SU-DHL-6 (cell line): ENCODE results near the gene STEAP1.
"Not testable (repeated sequence)": the region's sequence is repeated elsewhere in the genome, so short reads cannot be mapped to it uniquely, and the experiment has no call there.

Experiments used
- H2AFZ ChIP-seq: fragments of 200-600 bp; sonication (generic); 2 replicates; pipeline ENCODE4 v1.6.1; 2014; ENCODE audit warnings: low read depth, mild to moderate bottlenecking, moderate library complexity, mixed read lengths, antibody characterized with exemption, low read length; ENCODE audit not compliant: severe bottlenecking
- H3F3A ChIP-seq: fragments of 200-600 bp; shearing (Covaris generic); 2 replicates; pipeline ENCODE4 v1.6.0; 2016; ENCODE audit warnings: antibody characterized with exemption, mild to moderate bottlenecking; ENCODE audit not compliant: insufficient read depth
- H3K27ac ChIP-seq: fragments of 200-600 bp; sonication (generic); 2 replicates; pipeline ENCODE4 v1.5.1; 2016; ENCODE audit warnings: low read depth, mild to moderate bottlenecking, low read length, moderate library complexity, mixed read lengths
- H3K27me3 ChIP-seq: fragments of 200-600 bp; sonication (generic), shearing (Covaris generic); 2 replicates; pipeline ENCODE4 v1.6.0; 2014; ENCODE audit warnings: mild to moderate bottlenecking, low read length
- H3K36me3 ChIP-seq: fragments of 200-600 bp; sonication (generic); 2 replicates; pipeline ENCODE4 v1.6.1; 2014; ENCODE audit warnings: mild to moderate bottlenecking, low read length, mixed read lengths
- H3K4me2 ChIP-seq: fragments of 300-600, 200-600 bp; shearing (Covaris generic), sonication (generic); 2 replicates; pipeline ENCODE4 v1.6.0; 2014; ENCODE audit warnings: low read length, low read depth, mild to moderate bottlenecking; ENCODE audit not compliant: poor library complexity, severe bottlenecking
- H3K4me3 ChIP-seq: fragments of 200-600 bp; sonication (generic); 2 replicates; pipeline ENCODE4 v1.5.1; 2014; ENCODE audit warnings: antibody characterized with exemption, low read length, mild to moderate bottlenecking, mixed read lengths; ENCODE audit not compliant: insufficient read depth, poor library complexity, severe bottlenecking
- H3K79me2 ChIP-seq: fragments of 200-600 bp; sonication (generic); 2 replicates; pipeline ENCODE4 v1.6.1; 2014; ENCODE audit warnings: mild to moderate bottlenecking, low read length, moderate library complexity; ENCODE audit not compliant: insufficient read depth
- H3K9ac ChIP-seq: fragments of 200-600 bp; sonication (generic); 2 replicates; pipeline ENCODE4 v1.7.0; 2014; ENCODE audit warnings: mild to moderate bottlenecking, low read length
- H3K9me2 ChIP-seq: fragments of 200-600 bp; sonication (generic); replicated peaks from 2 replicates; pipeline ENCODE4 v1.6.1; 2014; ENCODE audit warnings: low read length; ENCODE audit not compliant: insufficient read depth
- H3K9me3 ChIP-seq: fragments of 200-600 bp; sonication (generic); 2 replicates; pipeline ENCODE4 v1.6.1; 2014; ENCODE audit warnings: low read length, mixed read lengths; ENCODE audit not compliant: insufficient read depth
- H4K20me1 ChIP-seq: fragments of 200-600 bp; sonication (generic); 2 replicates; pipeline ENCODE4 v1.6.1; 2014; ENCODE audit warnings: low read depth, mild to moderate bottlenecking, antibody characterized with exemption, low read length, moderate library complexity, mixed read lengths
- CTCF ChIP-seq: fragments of 200-600 bp; sonication (generic); IDR thresholded peaks from one replicate; pipeline ENCODE4 v1.5.1; 2017; ENCODE audit warnings: antibody characterized with exemption, mild to moderate bottlenecking, low read length, moderate library complexity; ENCODE audit not compliant: insufficient read depth, poor library complexity, severe bottlenecking
- EZH2phosphoT487 ChIP-seq: fragments of 200-600 bp; sonication (generic), shearing (Covaris generic); conservative IDR thresholded peaks from 2 replicates; pipeline ENCODE4 v1.6.1; 2018; ENCODE audit warnings: mild to moderate bottlenecking, antibody characterized with exemption, low read length, moderate library complexity, mixed read lengths

Gene STEAP1

DNA sequence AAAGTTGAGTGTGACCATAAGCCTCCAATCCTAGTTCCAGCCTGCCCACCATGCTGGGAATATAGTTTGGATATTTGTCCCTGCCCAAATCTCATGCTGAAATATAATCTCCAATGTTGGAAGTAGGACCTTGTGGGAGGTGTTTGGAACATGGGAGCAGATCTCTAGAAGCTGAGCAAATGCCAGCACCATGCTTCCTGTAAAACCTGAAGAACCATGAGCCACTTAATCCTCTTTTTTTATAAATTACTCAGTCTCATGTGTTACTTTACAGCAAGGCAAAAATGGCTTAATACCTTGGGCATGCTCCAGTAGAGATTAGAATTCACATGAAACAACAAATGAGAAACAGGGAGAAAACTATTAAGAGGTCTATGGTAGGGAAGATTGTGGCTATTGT, 27.2 kb downstream of the STEAP1 start:
- H3K9me3 ChIP-seq = peaks cover 2% of the 10 kb centered on the region; the same call in 1 of the 2 replicates
- no peak for TF ChIP-seq CTCF
- no peak for TF ChIP-seq EZH2phosphoT487
- H3K27ac ChIP-seq = no peak overlapping the region
- no peaks in the 10 kb centered on the region for H3K36me3 ChIP-seq
- H3K4me2 ChIP-seq = no peak overlapping the region
- no peaks in the 10 kb centered on the region for H3F3A ChIP-seq
- no peaks in the 10 kb centered on the region for H3K79me2 ChIP-seq
- no peaks in the 10 kb centered on the region for H4K20me1 ChIP-seq
- no peak overlapping the region for H3K9ac ChIP-seq
- no peak overlapping the region for H2AFZ ChIP-seq
- H3K27me3 ChIP-seq = no peaks in the 10 kb centered on the region
- H3K4me3 ChIP-seq = no peak overlapping the region
- no peaks in the 10 kb centered on the region for H3K9me2 ChIP-seq

GRCh38 chr7:90186290-90186689, 32.0 kb downstream of the STEAP1 start:
- not testable (repeated sequence) for H2AFZ ChIP-seq, H3K9me3 ChIP-seq, H3K9me2 ChIP-seq, H3K27ac ChIP-seq, H3K27me3 ChIP-seq, H3K79me2 ChIP-seq, H3K4me3 ChIP-seq, H3K9ac ChIP-seq, H3K4me2 ChIP-seq, H3K36me3 ChIP-seq, H3F3A ChIP-seq, H4K20me1 ChIP-seq

DNA sequence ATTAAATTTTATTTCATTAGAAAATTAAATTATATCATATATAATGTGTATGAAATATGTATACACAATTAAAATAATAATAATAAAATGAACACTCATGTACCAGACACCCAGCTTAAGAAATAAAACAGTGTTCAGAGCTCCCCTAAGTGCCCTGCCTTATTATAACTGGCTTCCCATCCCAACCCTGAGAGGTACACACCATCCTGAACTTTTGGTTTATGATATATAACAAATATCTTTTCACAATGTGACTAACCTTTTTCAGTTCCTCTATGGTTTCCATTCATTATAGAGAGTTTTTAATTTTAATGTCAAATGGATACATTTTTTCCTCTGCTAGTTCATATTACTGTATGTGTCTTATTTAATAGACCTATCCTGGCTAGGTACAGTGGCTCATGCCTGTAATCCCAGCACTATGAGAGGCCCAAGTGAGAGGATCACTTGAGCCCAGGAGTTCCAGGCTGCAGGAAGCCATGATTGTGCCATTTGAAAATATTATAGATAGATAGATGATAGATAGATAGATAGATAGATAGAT, 33.3 kb downstream of the STEAP1 start:
- Histone ChIP-seq H3K9me2 (no peaks in the 10 kb centered on the region), H4K20me1 (no peaks in the 10 kb centered on the region), H3K79me2 (no peaks in the 10 kb centered on the region), H3K4me3 (no peak overlapping the region), H3K27ac (no peak overlapping the region), H2AFZ (no peak overlapping the region), H3K27me3 (no peaks in the 10 kb centered on the region), H3K4me2 (no peak overlapping the region), H3K36me3 (no peaks in the 10 kb centered on the region), H3F3A (no peaks in the 10 kb centered on the region), H3K9me3 (peaks cover 17% of the 10 kb centered on the region; the same call in 1 of the 2 replicates), H3K9ac (no peak overlapping the region)
- TF ChIP-seq CTCF (no peak), EZH2phosphoT487 (no peak)

GRCh38 chr7:90188281-90188680, 34.0 kb downstream of the STEAP1 start:
- H3F3A ChIP-seq = no peaks in the 10 kb centered on the region
- no peak overlapping the region for H3K27ac ChIP-seq
- H3K9me3 ChIP-seq = peaks cover 22% of the 10 kb centered on the region; the same call in 1 of the 2 replicates
- TF ChIP-seq EZH2phosphoT487 (no peak), CTCF (no peak)
- H3K9ac ChIP-seq = no peak overlapping the region
- no peaks in the 10 kb centered on the region for H3K9me2 ChIP-seq
- H3K4me2 ChIP-seq = no peak overlapping the region
- no peak overlapping the region for H2AFZ ChIP-seq
- no peaks in the 10 kb centered on the region for H4K20me1 ChIP-seq
- no peaks in the 10 kb centered on the region for H3K79me2 ChIP-seq
- H3K36me3 ChIP-seq = no peaks in the 10 kb centered on the region
- H3K4me3 ChIP-seq = no peak overlapping the region
- H3K27me3 ChIP-seq = no peaks in the 10 kb centered on the region
